Activated naive CD4-positive, alpha-beta T cell treated with anti-CD3 and anti-CD28 coated beads, Interleukin-2, amount 50 U/mL, for 16 hours (primary cell): Measurements from ENCODE around the gene OCIAD1.
"Not testable (repeated sequence)": the region's sequence is repeated elsewhere in the genome, so short reads cannot be mapped to it uniquely, and the experiment has no call there.

ENCODE experiments used
- DNase-seq: peaks from one replicate; pipeline ENCODE4 v3.0.0-alpha.2; 2020

OCIAD1 gene

GRCh38 chr4:48827622-48828021 lies 3.3 kb upstream of the OCIAD1 start:
- no peak for DNase-seq

GRCh38 chr4:48831532-48832030 lies 693 bp downstream of the OCIAD1 start:
- DNase-seq = no peak

- no peak for DNase-seq
Measured at GRCh38 chr4:48832571-48832970, 1.7 kb downstream of the OCIAD1 start.

- DNase-seq = no peak
Measured at GRCh38 chr4:48836658-48837057, 5.8 kb downstream of the OCIAD1 start.

GRCh38 chr4:48841045-48841827 lies 10.3 kb downstream of the OCIAD1 start:
- DNase-seq = no peak

GRCh38 chr4:48844843-48845242 lies 14.0 kb downstream of the OCIAD1 start:
- no peak for DNase-seq

GRCh38 chr4:48848799-48849198 lies 17.9 kb downstream of the OCIAD1 start:
- DNase-seq = not testable (repeated sequence)

- no peak for DNase-seq
Measured at GRCh38 chr4:48851651-48852050, 20.8 kb downstream of the OCIAD1 start.

- no peak for DNase-seq
Measured at GRCh38 chr4:48853604-48854394, 22.9 kb downstream of the OCIAD1 start.

- no peak for DNase-seq
Measured at GRCh38 chr4:48854395-48854683, 23.5 kb downstream of the OCIAD1 start.

- no peak for DNase-seq
Measured at GRCh38 chr4:48854982-48855381, 24.1 kb downstream of the OCIAD1 start.

GRCh38 chr4:48858130-48858529 lies 27.2 kb downstream of the OCIAD1 start:
- no peak for DNase-seq

GRCh38 chr4:48862038-48862437 lies 31.1 kb downstream of the OCIAD1 start:
- DNase-seq = no peak

- DNase-seq = no peak
Measured at GRCh38 chr4:48862661-48863060, 31.8 kb downstream of the OCIAD1 start.

- no peak for DNase-seq
Measured at GRCh38 chr4:48863728-48864127, 32.8 kb downstream of the OCIAD1 start.

GRCh38 chr4:48864696-48865095 lies 33.8 kb downstream of the OCIAD1 start:
- DNase-seq = not testable (repeated sequence)

GRCh38 chr4:48877827-48878535 lies 47.1 kb downstream of the OCIAD1 start:
- DNase-seq = no peak

- no peak for DNase-seq
Measured at GRCh38 chr4:48879561-48880442, 48.9 kb downstream of the OCIAD1 start.

- not testable (repeated sequence) for DNase-seq
Measured at GRCh38 chr4:48881646-48882045, 50.8 kb downstream of the OCIAD1 start.

- not testable (repeated sequence) for DNase-seq
Measured at GRCh38 chr4:48889750-48890149, 58.9 kb downstream of the OCIAD1 start.

GRCh38 chr4:48891028-48891619 lies 60.2 kb downstream of the OCIAD1 start:
- no peak for DNase-seq

GRCh38 chr4:48896845-48897244 lies 66.0 kb downstream of the OCIAD1 start:
- DNase-seq = no peak
